Vagina (tissue), 2 donors: ENCODE measurements around the gene SLC16A5. TPM values are rescaled to one million over a fixed set of nuclear protein-coding genes. Genes with fewer than 3 reads are reported as not detected.

Experiments used
- DNase-seq, 2 donors: peaks; one replicate each; pipeline ENCODE4 v3.0.0-alpha.2; 2017; ENCODE audit errors: extremely low spot score in 2 of 2
- H3K27ac ChIP-seq: fragments of 200-600 bp; sonication (generic); one replicate; pipeline ENCODE4 v1.5.1; 2019
- H3K27me3 ChIP-seq: fragments of 200-600 bp; sonication (generic); one replicate; pipeline ENCODE4 v1.5.1; 2019
- H3K36me3 ChIP-seq, 2 donors: fragments of 200-600 bp; sonication (generic); one replicate each; pipeline ENCODE4 v1.5.1; 2017 to 2019
- H3K4me1 ChIP-seq: fragments of 200-600 bp; sonication (generic); one replicate; pipeline ENCODE4 v1.5.1; 2019
- H3K4me3 ChIP-seq, 2 donors: fragments of 200-600 bp; sonication (generic); 1 replicate in 1 of 2; 2 replicates in 1 of 2; pipeline ENCODE4 v1.5.1; 2016 to 2019
- H3K9me3 ChIP-seq: fragments of 200-600 bp; sonication (generic); one replicate; pipeline ENCODE4 v1.5.1; 2019
- POLR2A ChIP-seq, 2 donors: fragments of 450-650 bp; IDR thresholded peaks; one replicate each; pipeline ENCODE4 v1.6.1; 2017; ENCODE audit warnings: antibody characterized with exemption in 2 of 2, mild to moderate bottlenecking in 2 of 2, moderate library complexity in 2 of 2
- POLR2AphosphoS5 ChIP-seq, 2 donors: sonication (generic); formaldehyde crosslinking; IDR thresholded peaks; one replicate each; pipeline ENCODE4 v1.9.0; 2017; ENCODE audit warnings: antibody characterized with exemption in 2 of 2, mild to moderate bottlenecking in 2 of 2, low read depth in 1 of 2; ENCODE audit not compliant: insufficient read depth in 1 of 2
- intact Hi-C: fragments of 100-400 bp; cut with DNase I; formaldehyde crosslinking; loops from one replicate; pipeline ENCODE4 v1.15.1; 2023
- total RNA-seq: library from RNA; depleted of rRNA; stranded (reverse); fragments of >200 nt; gene quantifications from one replicate; pipeline ENCODE4 v1.2.3, GENCODE V29; 2016
- TF ChIP-seq, protein P1 (sequence below), 3 experiments: fragments of 450-650 bp in 2 of 3; fragments of 200-600 bp in 1 of 3; sonication (generic) in 1 of 3; IDR thresholded peaks; one replicate each; pipeline ENCODE4 v1.5.1; 2017 to 2019; ENCODE audit warnings: antibody characterized with exemption in 3 of 3, mild to moderate bottlenecking in 2 of 3, moderate library complexity in 2 of 3

Gene SLC16A5
- total RNA-seq, 1 donor from 2014 or later, result 26.8 TPM

GRCh38 chr17:75115555-75115954 lies 27.8 kb downstream of the SLC16A5 start:
- TF ChIP-seq, protein P1, sequence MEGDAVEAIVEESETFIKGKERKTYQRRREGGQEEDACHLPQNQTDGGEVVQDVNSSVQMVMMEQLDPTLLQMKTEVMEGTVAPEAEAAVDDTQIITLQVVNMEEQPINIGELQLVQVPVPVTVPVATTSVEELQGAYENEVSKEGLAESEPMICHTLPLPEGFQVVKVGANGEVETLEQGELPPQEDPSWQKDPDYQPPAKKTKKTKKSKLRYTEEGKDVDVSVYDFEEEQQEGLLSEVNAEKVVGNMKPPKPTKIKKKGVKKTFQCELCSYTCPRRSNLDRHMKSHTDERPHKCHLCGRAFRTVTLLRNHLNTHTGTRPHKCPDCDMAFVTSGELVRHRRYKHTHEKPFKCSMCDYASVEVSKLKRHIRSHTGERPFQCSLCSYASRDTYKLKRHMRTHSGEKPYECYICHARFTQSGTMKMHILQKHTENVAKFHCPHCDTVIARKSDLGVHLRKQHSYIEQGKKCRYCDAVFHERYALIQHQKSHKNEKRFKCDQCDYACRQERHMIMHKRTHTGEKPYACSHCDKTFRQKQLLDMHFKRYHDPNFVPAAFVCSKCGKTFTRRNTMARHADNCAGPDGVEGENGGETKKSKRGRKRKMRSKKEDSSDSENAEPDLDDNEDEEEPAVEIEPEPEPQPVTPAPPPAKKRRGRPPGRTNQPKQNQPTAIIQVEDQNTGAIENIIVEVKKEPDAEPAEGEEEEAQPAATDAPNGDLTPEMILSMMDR (IDR thresholded peaks at IDR 0.05), result no peak
- no peak for TF ChIP-seq POLR2A (IDR thresholded peaks at IDR 0.05)
- TF ChIP-seq POLR2AphosphoS5 (IDR thresholded peaks at IDR 0.05; ENCODE audit: insufficient read depth in 1 of 2, low read depth in 1 of 2), result no peak
- intact Hi-C loops, result loop anchor here (10.0 kb wide), 1 partner anchor 151 kb away; no protein-coding TSS in a partner anchor
- Histone ChIP-seq H3K27ac (no peak overlapping the region), H3K9me3 (no peaks in the 10 kb centered on the region), H3K36me3 (no peaks in the 10 kb centered on the region), H3K4me3 (no peak overlapping the region), H3K27me3 (no peaks in the 10 kb centered on the region), H3K4me1 (peaks cover 30% of the 10 kb centered on the region)
- no peak for DNase-seq

DNA sequence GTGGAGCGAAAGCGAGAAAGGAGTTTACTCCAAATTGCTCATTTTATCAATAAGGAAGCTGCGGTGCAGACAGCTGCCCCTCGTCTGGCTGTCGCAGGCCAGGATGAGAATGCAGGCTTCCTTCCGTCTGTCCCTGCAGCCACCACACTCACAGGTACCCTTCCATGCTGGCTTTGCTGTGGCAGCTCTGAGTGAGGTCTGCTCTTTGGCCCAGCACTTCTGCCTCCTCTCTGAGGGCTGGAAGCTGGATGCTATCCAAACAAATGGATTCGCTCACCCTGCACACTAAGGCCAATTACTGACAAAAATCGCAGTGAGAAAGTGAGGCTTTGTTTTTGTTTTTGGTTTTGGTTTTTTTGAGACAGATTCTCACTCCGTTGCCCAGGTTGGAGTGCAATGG lies 29.0 kb downstream of the SLC16A5 start:
- Histone ChIP-seq H3K27me3 (no peaks in the 10 kb centered on the region), H3K27ac (peak overlapping the region; percentile 13), H3K9me3 (no peaks in the 10 kb centered on the region), H3K36me3 (no peaks in the 10 kb centered on the region), H3K4me3 (no peak overlapping the region), H3K4me1 (peaks cover 19% of the 10 kb centered on the region)
- TF ChIP-seq, protein P1 (IDR thresholded peaks at IDR 0.05), result no peak
- TF ChIP-seq POLR2A (IDR thresholded peaks at IDR 0.05) (no peak), POLR2AphosphoS5 (IDR thresholded peaks at IDR 0.05; ENCODE audit: insufficient read depth in 1 of 2, low read depth in 1 of 2) (no peak)
- intact Hi-C loops, result loop anchor here (10.0 kb wide), 1 partner anchor 152 kb away; no protein-coding TSS in a partner anchor
- no peak for DNase-seq

DNA sequence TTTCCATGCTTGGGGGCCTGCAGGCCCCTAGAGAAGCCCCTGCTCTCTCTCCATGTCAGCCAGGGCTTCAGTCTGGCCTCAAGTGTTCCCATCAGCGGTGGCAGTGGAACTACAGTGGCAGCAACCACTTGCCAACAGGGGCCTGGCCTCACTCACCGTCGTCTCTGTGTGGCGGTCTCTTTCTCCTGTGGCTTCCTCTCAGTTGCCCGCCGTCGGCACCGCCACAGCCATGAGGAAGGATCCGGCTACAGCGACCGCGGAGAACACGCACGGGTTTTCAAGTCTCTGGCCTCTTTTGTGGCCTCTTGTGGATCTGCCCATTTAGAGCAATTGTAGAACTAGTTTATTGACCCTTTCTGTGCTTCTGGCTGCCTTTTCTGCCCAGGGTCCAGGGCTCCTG lies 30.6 kb downstream of the SLC16A5 start:
- DNase-seq, result no peak
- no peaks in the 10 kb centered on the region for H3K9me3 ChIP-seq
- no peak overlapping the region for H3K27ac ChIP-seq
- intact Hi-C loops, result loop anchor here (10.0 kb wide), 1 partner anchor 154 kb away; no protein-coding TSS in a partner anchor
- no peaks in the 10 kb centered on the region for H3K36me3 ChIP-seq
- TF ChIP-seq POLR2A (IDR thresholded peaks at IDR 0.05) (no peak), POLR2AphosphoS5 (IDR thresholded peaks at IDR 0.05; ENCODE audit: insufficient read depth in 1 of 2, low read depth in 1 of 2) (no peak)
- TF ChIP-seq, protein P1 (IDR thresholded peaks at IDR 0.05), result no peak
- H3K27me3 ChIP-seq, result no peaks in the 10 kb centered on the region
- H3K4me1 ChIP-seq, result peaks cover 17% of the 10 kb centered on the region
- H3K4me3 ChIP-seq, result no peak overlapping the region

DNA sequence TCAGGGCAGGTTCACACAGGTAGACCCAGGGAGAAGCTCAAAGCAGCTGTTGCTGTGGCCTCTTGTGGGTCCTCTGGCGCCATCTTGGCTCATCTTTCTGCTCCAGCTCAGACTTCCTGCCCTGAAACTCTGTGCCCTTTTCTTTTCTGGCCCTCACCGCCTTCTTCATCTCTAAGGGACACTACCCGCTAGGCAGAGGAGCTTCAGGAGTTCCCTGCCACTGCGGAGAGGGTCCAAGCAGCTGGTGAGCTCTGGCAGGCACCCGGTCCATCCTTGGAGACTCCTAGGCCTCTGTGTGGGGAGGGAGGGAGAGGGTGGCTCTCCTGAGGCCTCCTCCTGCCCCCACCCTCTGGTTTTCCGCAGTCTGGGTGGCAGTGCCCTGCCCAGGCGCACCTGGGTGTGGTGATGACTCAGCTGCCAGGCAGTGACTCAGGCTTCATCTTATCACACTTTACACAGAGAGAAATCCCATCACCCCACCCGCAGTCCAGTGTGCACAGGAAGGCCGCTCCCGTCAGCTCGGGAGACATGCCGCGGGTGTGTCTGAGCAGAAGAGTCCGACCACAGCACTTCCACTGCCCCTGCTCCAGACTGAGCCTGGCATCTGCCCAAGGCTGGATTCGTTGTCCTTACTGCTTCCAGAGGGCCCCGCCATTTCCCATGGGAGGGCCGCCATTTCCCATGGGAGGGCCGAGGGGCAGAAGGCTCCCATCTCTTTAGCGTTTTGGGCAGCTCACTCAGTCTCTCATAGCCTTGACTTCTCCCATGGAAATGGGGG lies 36.5 kb downstream of the SLC16A5 start:
- DNase-seq, result no peak
- no peak overlapping the region for H3K4me3 ChIP-seq
- no peak for TF ChIP-seq POLR2A (IDR thresholded peaks at IDR 0.05)
- peak; percentile 75 to 76 for TF ChIP-seq POLR2AphosphoS5 (IDR thresholded peaks at IDR 0.05; ENCODE audit: insufficient read depth in 1 of 2, low read depth in 1 of 2)
- H3K4me1 ChIP-seq, result peaks cover 29% of the 10 kb centered on the region
- no peaks in the 10 kb centered on the region for H3K9me3 ChIP-seq
- H3K36me3 ChIP-seq, result no peaks in the 10 kb centered on the region
- no peaks in the 10 kb centered on the region for H3K27me3 ChIP-seq
- H3K27ac ChIP-seq, result peak overlapping the region; percentile 77
- intact Hi-C loops, result loop anchor here (10.0 kb wide), 1 partner anchor 49 kb away; no protein-coding TSS in a partner anchor

DNA sequence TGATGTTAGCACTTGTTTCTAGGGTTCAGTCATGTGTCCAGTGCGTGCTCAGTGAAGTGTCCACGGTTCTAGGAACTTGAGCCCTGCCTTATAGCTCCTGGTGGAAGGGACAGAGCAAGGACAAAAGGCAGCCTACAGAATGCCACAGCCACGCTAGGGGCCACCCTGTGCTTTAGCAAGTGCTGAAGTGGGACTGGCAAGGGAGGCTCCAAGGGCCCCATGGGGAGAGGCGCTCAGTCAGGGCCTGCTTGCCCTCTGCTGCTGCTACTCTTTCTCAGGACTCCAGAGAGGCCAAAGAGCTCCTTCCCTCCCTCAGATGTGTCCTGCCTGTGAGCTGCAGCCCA lies 37.0 kb downstream of the SLC16A5 start:
- H3K4me1 ChIP-seq, result peaks cover 29% of the 10 kb centered on the region
- no peak for TF ChIP-seq POLR2AphosphoS5 (IDR thresholded peaks at IDR 0.05; ENCODE audit: insufficient read depth in 1 of 2, low read depth in 1 of 2)
- TF ChIP-seq, protein P1 (IDR thresholded peaks at IDR 0.05), result no peak
- TF ChIP-seq POLR2A (IDR thresholded peaks at IDR 0.05), result no peak
- intact Hi-C loops, result loop anchor here (10.0 kb wide), 1 partner anchor 50 kb away; no protein-coding TSS in a partner anchor

More for the DNA sequence above, 37.0 kb downstream of the SLC16A5 start:
- H3K27ac ChIP-seq, result peak overlapping the region; percentile 77
- H3K9me3 ChIP-seq, result no peaks in the 10 kb centered on the region
- no peaks in the 10 kb centered on the region for H3K27me3 ChIP-seq
- DNase-seq, result no peak
- H3K4me3 ChIP-seq, result no peak overlapping the region
- H3K36me3 ChIP-seq, result peaks cover 0 to 2% of the 10 kb centered on the region in 2 donors
